T47D (cell line): Measurements from ENCODE around the gene SLC35C1.

ENCODE experiments used
- DNase-seq, 2 experiments: peaks; one replicate each; pipeline versions ENCODE4 v3.0.0 to v3.0.0-alpha.2; 2011 to 2012; ENCODE audit warnings: low read depth in 1 of 2, low spot score in 1 of 2
- JUND ChIP-seq: IDR thresholded peaks from 2 replicates; pipeline ENCODE4 v1.6.1; 2012; ENCODE audit warnings: low read depth
- in situ Hi-C: cut with HindIII; loops from 2 replicates; pipeline ENCODE4 v1.10.0; 2016; ENCODE audit warnings: low sequenced_read_pairs, low pct_unique_long_range_greater_than_20kb

SLC35C1 gene

DNA sequence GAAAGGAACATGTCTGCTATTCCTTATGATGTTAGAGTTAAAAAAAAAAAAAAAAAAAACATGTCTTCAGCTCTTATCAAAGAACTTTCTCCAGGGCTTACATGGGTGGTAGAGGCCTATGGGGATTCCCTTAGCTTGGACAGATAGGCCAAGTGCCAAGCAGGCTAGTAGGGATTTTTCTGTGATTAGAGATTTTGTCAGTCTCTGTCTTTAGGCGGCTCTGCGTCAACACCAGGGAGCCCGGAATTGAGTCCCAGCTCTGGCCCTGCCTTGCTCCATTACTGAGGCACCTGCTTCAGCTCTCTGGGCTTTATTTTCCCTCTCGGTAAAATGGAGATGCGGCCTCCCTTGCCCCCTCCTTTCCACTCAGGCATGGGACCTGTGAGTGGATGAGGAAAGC, 55.4 kb downstream of the SLC35C1 start:
- no peak for TF ChIP-seq JUND
- in situ Hi-C loops, result no loop called here
- no peak for DNase-seq

DNA sequence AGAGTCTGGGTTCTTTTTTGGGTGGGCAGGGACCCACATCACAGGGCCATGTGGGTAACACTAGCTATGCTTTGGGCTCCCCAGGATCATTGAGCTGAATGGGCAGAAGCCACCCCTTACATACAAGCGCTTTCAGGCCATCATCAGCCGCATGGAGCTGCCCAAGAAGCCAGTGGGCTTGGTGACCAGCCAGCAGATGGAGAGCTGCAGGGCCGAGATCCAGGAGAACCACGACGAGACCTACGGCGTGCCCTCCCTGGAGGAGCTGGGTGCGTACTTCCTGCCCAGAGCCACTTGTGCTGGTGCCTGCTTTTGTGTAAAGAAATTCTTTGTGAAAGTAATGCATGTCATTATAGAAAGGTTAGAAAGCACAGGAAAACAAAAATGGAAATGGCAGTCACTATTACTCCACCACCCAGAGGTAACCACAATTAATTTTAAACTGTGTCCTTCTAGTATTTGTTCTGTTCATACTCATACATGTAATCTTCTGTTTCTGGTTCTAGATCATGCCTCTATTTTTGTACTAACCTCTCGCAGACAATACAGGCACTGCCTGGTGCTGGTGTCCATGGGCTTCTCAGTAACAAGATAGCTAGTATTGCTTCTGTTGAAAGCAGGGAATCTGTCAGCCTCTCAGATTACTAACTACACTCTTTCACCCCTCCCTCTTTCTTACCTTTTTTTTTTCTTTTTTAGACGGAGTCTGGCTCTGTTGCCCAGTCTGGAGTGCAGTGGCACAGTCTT, 56.0 kb downstream of the SLC35C1 start:
- in situ Hi-C loops, result no loop called here
- no peak for DNase-seq
- TF ChIP-seq JUND, result no peak
